Progenitor cell of endocrine pancreas (in vitro differentiated cells): ENCODE measurements around the gene SH3BP5L. TPM values are rescaled to one million over a fixed set of nuclear protein-coding genes. Genes with fewer than 3 reads are reported as not detected.

ENCODE experiments used
- DNase-seq: peaks from one replicate; pipeline ENCODE4 v3.0.0; 2021; ENCODE audit warnings: low spot score; ENCODE audit not compliant: unreplicated experiment
- H3K27ac Mint-ChIP-seq: 2 replicates; pipeline ENCODE4 v1.8.0; 2021; ENCODE audit warnings: mild to moderate bottlenecking, moderate library complexity, mixed read lengths
- H3K27me3 Mint-ChIP-seq: 2 replicates; pipeline ENCODE4 v1.8.0; 2021; ENCODE audit warnings: mixed read lengths
- H3K36me3 Mint-ChIP-seq: 2 replicates; pipeline ENCODE4 v1.8.0; 2022; ENCODE audit warnings: mixed read lengths; ENCODE audit not compliant: insufficient read depth
- H3K4me1 Mint-ChIP-seq: 2 replicates; pipeline ENCODE4 v1.8.0; 2021; ENCODE audit warnings: low read depth, mixed read lengths
- H3K4me3 Mint-ChIP-seq: 2 replicates; pipeline ENCODE4 v1.8.0; 2021; ENCODE audit warnings: low read depth, mild to moderate bottlenecking, moderate library complexity, mixed read lengths
- H3K9me3 Mint-ChIP-seq: 2 replicates; pipeline ENCODE4 v1.8.0; 2021; ENCODE audit warnings: low read depth, mixed read lengths
- CTCF ChIP-seq: fragments of 200-600 bp; sonication (generic); IDR thresholded peaks from one replicate; pipeline ENCODE4 v1.5.0; 2021; ENCODE audit warnings: antibody characterized with exemption, mild to moderate bottlenecking; ENCODE audit not compliant: unreplicated experiment
- total RNA-seq: library from RNA; stranded (reverse); gene quantifications from 2 replicates; pipeline ENCODE4 v1.2.1, GENCODE V29; 2021

SH3BP5L gene
- total RNA-seq, 1 donor from 2014 or later: 32.5 TPM

GRCh38 chr1:248812736-248813425 is 12.8 kb downstream of the SH3BP5L start:
- Mint-ChIP-seq H3K27ac (no peak overlapping the region), H3K4me3 (no peak overlapping the region), H3K4me1 (no peaks in the 10 kb centered on the region), H3K9me3 (no peaks in the 10 kb centered on the region), H3K27me3 (no peaks in the 10 kb centered on the region), H3K36me3 (peaks cover 20% of the 10 kb centered on the region)
- no peak for DNase-seq
- TF ChIP-seq CTCF: no peak

- no peaks in the 10 kb centered on the region for H3K9me3 Mint-ChIP-seq
- H3K27ac Mint-ChIP-seq: peak overlapping the region; percentile 77
- DNase-seq: no peak
- H3K4me1 Mint-ChIP-seq: no peaks in the 10 kb centered on the region
- no peak for TF ChIP-seq CTCF
- no peaks in the 10 kb centered on the region for H3K27me3 Mint-ChIP-seq
- H3K4me3 Mint-ChIP-seq: no peak overlapping the region
- peaks cover 20% of the 10 kb centered on the region for H3K36me3 Mint-ChIP-seq
These were observed 13.9 kb downstream of the SH3BP5L start for GRCh38 chr1:248811514-248812490.

- TF ChIP-seq CTCF: no peak
- no peak for DNase-seq
- no peaks in the 10 kb centered on the region for H3K27me3 Mint-ChIP-seq
- no peaks in the 10 kb centered on the region for H3K9me3 Mint-ChIP-seq
- peaks cover 19% of the 10 kb centered on the region for H3K36me3 Mint-ChIP-seq
- no peak overlapping the region for H3K4me3 Mint-ChIP-seq
- H3K4me1 Mint-ChIP-seq: peaks cover 1% of the 10 kb centered on the region
- peak overlapping the region; percentile 77 for H3K27ac Mint-ChIP-seq
These were observed 14.8 kb downstream of the SH3BP5L start for GRCh38 chr1:248810727-248811513.

GRCh38 chr1:248810000-248810726 is 15.6 kb downstream of the SH3BP5L start:
- H3K4me1 Mint-ChIP-seq: peaks cover 4% of the 10 kb centered on the region
- H3K9me3 Mint-ChIP-seq: no peaks in the 10 kb centered on the region
- H3K36me3 Mint-ChIP-seq: peaks cover 15% of the 10 kb centered on the region
- DNase-seq: no peak
- H3K27ac Mint-ChIP-seq: no peak overlapping the region
- H3K27me3 Mint-ChIP-seq: no peaks in the 10 kb centered on the region
- TF ChIP-seq CTCF: no peak
- H3K4me3 Mint-ChIP-seq: no peak overlapping the region
